Measurements from ENCODE around the gene MILR1. TPM values are rescaled to one million over a fixed set of nuclear protein-coding genes. Genes with fewer than 3 reads are reported as not detected.

The MILR1 gene
- total RNA-seq, 6 experiments from 2014 or later: 0.57 to 3.0 (median 1.9) TPM

DNA sequence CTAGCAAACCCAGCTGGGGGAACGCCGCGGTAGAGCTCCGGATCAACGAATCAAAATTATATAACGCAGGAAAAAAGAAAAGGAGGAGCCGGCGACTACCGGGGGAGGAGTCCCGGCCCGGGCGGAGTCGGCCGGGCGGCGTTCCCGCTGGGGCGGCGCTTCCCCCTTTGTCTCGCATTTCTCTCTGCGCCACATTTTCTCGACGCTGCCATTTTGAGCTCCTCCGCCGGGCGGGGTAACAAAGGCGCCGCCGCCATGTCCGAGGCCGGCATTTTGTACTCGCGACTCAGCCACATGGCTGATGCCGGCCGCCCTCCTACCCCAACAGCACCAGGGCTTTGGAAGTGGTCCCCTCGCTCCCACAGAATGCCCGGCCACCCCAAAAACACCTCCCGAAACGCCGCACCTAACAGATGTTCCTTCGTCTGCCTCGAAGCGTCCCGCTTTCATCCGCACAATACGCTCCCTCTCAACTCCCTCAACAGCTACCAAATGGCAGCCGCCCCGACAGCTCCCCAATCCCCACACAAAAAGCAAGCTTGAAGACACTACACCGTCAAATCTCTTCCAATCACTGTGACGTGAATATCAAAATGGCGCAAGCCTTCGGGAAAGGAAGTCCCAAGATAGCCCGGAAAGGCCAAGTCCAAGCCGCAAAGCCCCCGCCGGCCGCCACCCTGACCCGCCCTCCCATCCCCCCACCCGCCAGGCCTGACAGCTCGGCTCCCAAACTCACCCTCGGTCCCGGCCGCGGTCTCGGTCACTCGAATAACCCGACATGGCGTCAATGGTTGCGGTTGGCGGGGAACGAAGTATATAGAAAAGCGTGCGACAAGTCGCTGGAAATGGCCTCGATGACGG lies 56.7 kb downstream of the MILR1 start:
- peak overlapping the region; percentile 87 to 96 (median 87) for H3K4me3 ChIP-seq
- peaks cover 29 to 60% (median 44%) of the 10 kb centered on the region in 4 donors for H3K36me3 ChIP-seq
- peaks cover 0 to 40% (median 8%) of the 10 kb centered on the region in 4 donors for H3K4me1 ChIP-seq
- intact Hi-C loops (cut with DNase I): no loop called here
- WGBS (ENCODE audit: insufficient coverage, low coverage, low lambda C conversion rate, missing lambda C conversion rate): 0% methylated on average over 33 of the region's 76 CpGs
- DNase-seq (peak; percentile 90 to 94 (median 94)), ATAC-seq (peak; percentile 61 to 75 (median 72))
- TF ChIP-seq POLR2A (IDR thresholded peaks at IDR 0.05): peak; percentile 68
- TF ChIP-seq, protein P1, sequence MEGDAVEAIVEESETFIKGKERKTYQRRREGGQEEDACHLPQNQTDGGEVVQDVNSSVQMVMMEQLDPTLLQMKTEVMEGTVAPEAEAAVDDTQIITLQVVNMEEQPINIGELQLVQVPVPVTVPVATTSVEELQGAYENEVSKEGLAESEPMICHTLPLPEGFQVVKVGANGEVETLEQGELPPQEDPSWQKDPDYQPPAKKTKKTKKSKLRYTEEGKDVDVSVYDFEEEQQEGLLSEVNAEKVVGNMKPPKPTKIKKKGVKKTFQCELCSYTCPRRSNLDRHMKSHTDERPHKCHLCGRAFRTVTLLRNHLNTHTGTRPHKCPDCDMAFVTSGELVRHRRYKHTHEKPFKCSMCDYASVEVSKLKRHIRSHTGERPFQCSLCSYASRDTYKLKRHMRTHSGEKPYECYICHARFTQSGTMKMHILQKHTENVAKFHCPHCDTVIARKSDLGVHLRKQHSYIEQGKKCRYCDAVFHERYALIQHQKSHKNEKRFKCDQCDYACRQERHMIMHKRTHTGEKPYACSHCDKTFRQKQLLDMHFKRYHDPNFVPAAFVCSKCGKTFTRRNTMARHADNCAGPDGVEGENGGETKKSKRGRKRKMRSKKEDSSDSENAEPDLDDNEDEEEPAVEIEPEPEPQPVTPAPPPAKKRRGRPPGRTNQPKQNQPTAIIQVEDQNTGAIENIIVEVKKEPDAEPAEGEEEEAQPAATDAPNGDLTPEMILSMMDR (IDR thresholded peaks at IDR 0.05): no peak
- no peaks in the 10 kb centered on the region for H3K9me3 ChIP-seq
- H3K27me3 ChIP-seq: no peaks in the 10 kb centered on the region
- peak overlapping the region; percentile 97 to 99 (median 99) for H3K27ac ChIP-seq

GRCh38 chr17:64506201-64506575 lies 57.3 kb downstream of the MILR1 start, which contains the start of gene DDX5:
Gene DDX5 (minus strand): TSS chr17:64506289. CDS start chr17:64506119, 170 bp downstream.
- Histone ChIP-seq H3K4me3 (peak within 1 kb of the TSS; percentile 87 to 96 (median 87)), H3K9me3 (no peaks in the 10 kb centered on the region), H3K36me3 (peaks cover 24 to 60% (median 41%) of the 10 kb centered on the region in 4 donors), H3K27ac (peak within 1 kb of the TSS; percentile 97 to 99 (median 99)), H3K4me1 (peaks cover 0 to 37% (median 8%) of the 10 kb centered on the region in 4 donors), H3K27me3 (no peaks in the 10 kb centered on the region)
- 1% methylated on average over 12 of the region's 31 CpGs for WGBS (ENCODE audit: insufficient coverage, low coverage, low lambda C conversion rate, missing lambda C conversion rate)
- DNase-seq (peak; percentile 97 to 98 (median 98)), ATAC-seq (peak; percentile 79 to 88 (median 84))
- TF ChIP-seq POLR2A (IDR thresholded peaks at IDR 0.05): peak; percentile 95
- TF ChIP-seq, protein P1 (IDR thresholded peaks at IDR 0.05): no peak
- intact Hi-C loops (cut with DNase I): no loop called here

- ATAC-seq (peak; percentile 68 to 79 (median 75)), DNase-seq (peak; percentile 93 to 95 (median 94))
- 0% methylated on average over 19 of the region's 77 CpGs for WGBS (ENCODE audit: insufficient coverage, low coverage, low lambda C conversion rate, missing lambda C conversion rate)
- Histone ChIP-seq H3K4me1 (peaks cover 0 to 37% (median 8%) of the 10 kb centered on the region in 4 donors), H3K36me3 (peaks cover 20 to 60% (median 38%) of the 10 kb centered on the region in 4 donors), H3K27me3 (no peaks in the 10 kb centered on the region), H3K4me3 (peak within 1 kb of the TSS; percentile 87 to 96 (median 87)), H3K27ac (peak within 1 kb of the TSS; percentile 97 to 99 (median 99)), H3K9me3 (no peaks in the 10 kb centered on the region)
- peak; percentile 78 for TF ChIP-seq POLR2A (IDR thresholded peaks at IDR 0.05)
- TF ChIP-seq, protein P1 (IDR thresholded peaks at IDR 0.05): no peak
- intact Hi-C loops (cut with DNase I): no loop called here
Measured at GRCh38 chr17:64506576-64507412, 57.9 kb downstream of the MILR1 start, which contains the start of gene CEP95. Gene CEP95 (plus strand): TSS chr17:64506977. CDS start chr17:64507098, 121 bp downstream.

DNA sequence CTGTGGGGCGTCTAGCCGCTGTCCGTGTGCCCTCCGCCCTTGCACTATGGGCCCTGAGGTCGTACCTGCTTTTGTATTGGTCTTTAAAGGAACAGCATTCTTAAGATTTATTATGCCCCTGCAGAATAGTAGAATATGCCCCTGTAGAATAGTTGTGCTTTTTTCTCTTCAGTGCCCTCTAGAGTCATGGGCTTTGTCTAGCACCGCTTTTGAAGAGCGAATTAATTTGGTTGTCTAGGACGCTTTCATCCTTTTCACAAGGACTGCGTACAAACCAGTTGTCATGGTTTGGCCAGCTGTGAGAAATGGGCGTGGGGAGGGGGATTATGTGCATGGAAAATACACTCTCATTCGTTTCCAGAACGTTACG lies 58.5 kb downstream of the MILR1 start:
- Histone ChIP-seq H3K9me3 (no peaks in the 10 kb centered on the region), H3K4me3 (peak overlapping the region; percentile 87 to 96 (median 87)), H3K36me3 (peaks cover 16 to 59% (median 36%) of the 10 kb centered on the region in 4 donors), H3K4me1 (peaks cover 0 to 32% (median 8%) of the 10 kb centered on the region in 4 donors), H3K27me3 (no peaks in the 10 kb centered on the region), H3K27ac (peak overlapping the region; percentile 97 to 99 (median 99))
- no peak for TF ChIP-seq POLR2A (IDR thresholded peaks at IDR 0.05)
- TF ChIP-seq, protein P1 (IDR thresholded peaks at IDR 0.05): peak in 3 of 4 donors; percentile 44 to 51 (median 47)
- ATAC-seq: peak; percentile 12 to 29 (median 25)
- 0% methylated on average over 13 of the region's 13 CpGs for WGBS (ENCODE audit: insufficient coverage, low coverage, low lambda C conversion rate, missing lambda C conversion rate)
- DNase-seq: no peak
- intact Hi-C loops (cut with DNase I): no loop called here

All from right lobe of liver (tissue), 6 donors.